ENCODE measurements around the gene CDKAL1. TPM values are rescaled to one million over a fixed set of nuclear protein-coding genes. Genes with fewer than 3 reads are reported as not detected.

CDKAL1 gene
- total RNA-seq, 1 donor from 2014 or later: 11.9 TPM

- TF ChIP-seq, protein P1, sequence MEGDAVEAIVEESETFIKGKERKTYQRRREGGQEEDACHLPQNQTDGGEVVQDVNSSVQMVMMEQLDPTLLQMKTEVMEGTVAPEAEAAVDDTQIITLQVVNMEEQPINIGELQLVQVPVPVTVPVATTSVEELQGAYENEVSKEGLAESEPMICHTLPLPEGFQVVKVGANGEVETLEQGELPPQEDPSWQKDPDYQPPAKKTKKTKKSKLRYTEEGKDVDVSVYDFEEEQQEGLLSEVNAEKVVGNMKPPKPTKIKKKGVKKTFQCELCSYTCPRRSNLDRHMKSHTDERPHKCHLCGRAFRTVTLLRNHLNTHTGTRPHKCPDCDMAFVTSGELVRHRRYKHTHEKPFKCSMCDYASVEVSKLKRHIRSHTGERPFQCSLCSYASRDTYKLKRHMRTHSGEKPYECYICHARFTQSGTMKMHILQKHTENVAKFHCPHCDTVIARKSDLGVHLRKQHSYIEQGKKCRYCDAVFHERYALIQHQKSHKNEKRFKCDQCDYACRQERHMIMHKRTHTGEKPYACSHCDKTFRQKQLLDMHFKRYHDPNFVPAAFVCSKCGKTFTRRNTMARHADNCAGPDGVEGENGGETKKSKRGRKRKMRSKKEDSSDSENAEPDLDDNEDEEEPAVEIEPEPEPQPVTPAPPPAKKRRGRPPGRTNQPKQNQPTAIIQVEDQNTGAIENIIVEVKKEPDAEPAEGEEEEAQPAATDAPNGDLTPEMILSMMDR (IDR thresholded peaks at IDR 0.05): no peak
- Histone ChIP-seq H3K27me3 (no peaks in the 10 kb centered on the region), H3K36me3 (no peaks in the 10 kb centered on the region), H3K4me1 (no peaks in the 10 kb centered on the region), H3K4me3 (no peak overlapping the region), H3K9me3 (no peaks in the 10 kb centered on the region), H3K27ac (no peak overlapping the region)
- intact Hi-C loops (cut with DNase I): no loop called here
- DNase-seq (ENCODE audit: low spot score in 2 of 2): no peak
These were observed 721.9 kb downstream of the CDKAL1 start for GRCh38 chr6:21256197-21256596.

DNA sequence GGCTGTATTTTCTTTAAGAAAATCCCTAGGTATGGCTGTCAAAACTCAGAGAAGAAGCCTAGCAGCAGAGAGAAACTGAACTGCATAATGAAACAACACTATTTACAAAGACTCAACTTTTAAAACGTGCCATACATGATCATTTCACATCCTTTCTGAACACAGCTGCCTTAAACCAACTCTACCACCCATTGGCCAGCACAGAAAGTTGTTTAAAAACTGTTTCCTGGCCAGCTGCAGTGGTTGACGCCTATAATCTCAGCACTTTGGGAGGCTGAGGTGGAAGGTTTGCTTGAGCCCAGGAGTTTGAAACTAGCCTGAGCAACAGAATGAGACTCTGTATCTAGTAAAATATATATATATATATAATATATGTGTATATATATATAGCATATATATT, 722.9 kb downstream of the CDKAL1 start:
- TF ChIP-seq, protein P1 (IDR thresholded peaks at IDR 0.05): no peak
- no peaks in the 10 kb centered on the region for H3K36me3 ChIP-seq
- H3K4me1 ChIP-seq: no peaks in the 10 kb centered on the region
- H3K27ac ChIP-seq: no peak overlapping the region
- DNase-seq (ENCODE audit: low spot score in 2 of 2): no peak
- H3K9me3 ChIP-seq: no peaks in the 10 kb centered on the region
- no peaks in the 10 kb centered on the region for H3K27me3 ChIP-seq
- no peak overlapping the region for H3K4me3 ChIP-seq
- intact Hi-C loops (cut with DNase I): no loop called here

GRCh38 chr6:21258665-21259064, 724.4 kb downstream of the CDKAL1 start:
- no peak overlapping the region for H3K27ac ChIP-seq
- no peaks in the 10 kb centered on the region for H3K27me3 ChIP-seq
- intact Hi-C loops (cut with DNase I): no loop called here
- DNase-seq (ENCODE audit: low spot score in 2 of 2): no peak
- H3K4me3 ChIP-seq: no peak overlapping the region
- H3K4me1 ChIP-seq: no peaks in the 10 kb centered on the region
- TF ChIP-seq, protein P1 (IDR thresholded peaks at IDR 0.05): no peak
- no peaks in the 10 kb centered on the region for H3K9me3 ChIP-seq
- H3K36me3 ChIP-seq: no peaks in the 10 kb centered on the region

- no peak overlapping the region for H3K27ac ChIP-seq
- no peak overlapping the region for H3K4me3 ChIP-seq
- H3K27me3 ChIP-seq: no peaks in the 10 kb centered on the region
- TF ChIP-seq, protein P1 (IDR thresholded peaks at IDR 0.05): no peak
- DNase-seq (ENCODE audit: low spot score in 2 of 2): no peak
- H3K36me3 ChIP-seq: no peaks in the 10 kb centered on the region
- intact Hi-C loops (cut with DNase I): no loop called here
- H3K9me3 ChIP-seq: no peaks in the 10 kb centered on the region
- H3K4me1 ChIP-seq: no peaks in the 10 kb centered on the region
These were observed 725.4 kb downstream of the CDKAL1 start for GRCh38 chr6:21259660-21260059.

GRCh38 chr6:21262504-21262903, 728.2 kb downstream of the CDKAL1 start:
- H3K36me3 ChIP-seq: no peaks in the 10 kb centered on the region
- no peak overlapping the region for H3K27ac ChIP-seq
- TF ChIP-seq, protein P1 (IDR thresholded peaks at IDR 0.05): no peak
- no peak overlapping the region for H3K4me3 ChIP-seq
- H3K27me3 ChIP-seq: no peaks in the 10 kb centered on the region
- H3K9me3 ChIP-seq: no peaks in the 10 kb centered on the region
- no peak for DNase-seq (ENCODE audit: low spot score in 2 of 2)
- H3K4me1 ChIP-seq: no peaks in the 10 kb centered on the region
- intact Hi-C loops (cut with DNase I): no loop called here

Measured in ascending aorta (tissue), 2 donors.